GM19397 (cell line): ENCODE results near the gene EEFSEC.

Experiments used
- ATAC-seq: cut with Tn5 transposase; IDR thresholded peaks from one replicate; pipeline ENCODE4 v1.9.1; 2021; ENCODE audit warnings: mild to moderate bottlenecking, moderate library complexity; ENCODE audit not compliant: unreplicated experiment

The EEFSEC gene

GRCh38 chr3:128328546-128329458 is 175.5 kb downstream of the EEFSEC start:
- ATAC-seq, result no peak

- no peak for ATAC-seq
Observed at GRCh38 chr3:128329491-128330213, 176.4 kb downstream of the EEFSEC start.

- no peak for ATAC-seq
Observed at GRCh38 chr3:128330214-128330842, 177.0 kb downstream of the EEFSEC start.

GRCh38 chr3:128334086-128334645 is 180.9 kb downstream of the EEFSEC start:
- no peak for ATAC-seq

- ATAC-seq, result no peak
Observed at GRCh38 chr3:128334766-128335165, 181.5 kb downstream of the EEFSEC start.

- no peak for ATAC-seq
Observed at GRCh38 chr3:128335621-128336296, 182.5 kb downstream of the EEFSEC start.

- ATAC-seq, result no peak
Observed at GRCh38 chr3:128336337-128337156, 183.3 kb downstream of the EEFSEC start.

GRCh38 chr3:128337305-128337704 is 184.0 kb downstream of the EEFSEC start:
- no peak for ATAC-seq

- no peak for ATAC-seq
Observed at GRCh38 chr3:128338536-128339330, 185.5 kb downstream of the EEFSEC start.

- ATAC-seq, result no peak
Observed at GRCh38 chr3:128339491-128340012, 186.3 kb downstream of the EEFSEC start.

- ATAC-seq, result no peak
Observed at GRCh38 chr3:128340198-128340903, 187.1 kb downstream of the EEFSEC start.

GRCh38 chr3:128340904-128341555 is 187.7 kb downstream of the EEFSEC start:
- no peak for ATAC-seq

GRCh38 chr3:128341659-128342395 is 188.5 kb downstream of the EEFSEC start:
- ATAC-seq, result no peak

- no peak for ATAC-seq
Observed at GRCh38 chr3:128342701-128343180, 189.5 kb downstream of the EEFSEC start.

GRCh38 chr3:128343287-128344051 is 190.2 kb downstream of the EEFSEC start:
- ATAC-seq, result no peak
